Measurements from ENCODE around the gene RALGPS1. TPM values are rescaled to one million over a fixed set of nuclear protein-coding genes. Genes with fewer than 3 reads are reported as not detected.
A peak's percentile ranks its signal among the peaks of the same experiment; 100 is the strongest.

RALGPS1 gene
- total RNA-seq, 1 experiment from 2014 or later = 18.6 TPM

DNA sequence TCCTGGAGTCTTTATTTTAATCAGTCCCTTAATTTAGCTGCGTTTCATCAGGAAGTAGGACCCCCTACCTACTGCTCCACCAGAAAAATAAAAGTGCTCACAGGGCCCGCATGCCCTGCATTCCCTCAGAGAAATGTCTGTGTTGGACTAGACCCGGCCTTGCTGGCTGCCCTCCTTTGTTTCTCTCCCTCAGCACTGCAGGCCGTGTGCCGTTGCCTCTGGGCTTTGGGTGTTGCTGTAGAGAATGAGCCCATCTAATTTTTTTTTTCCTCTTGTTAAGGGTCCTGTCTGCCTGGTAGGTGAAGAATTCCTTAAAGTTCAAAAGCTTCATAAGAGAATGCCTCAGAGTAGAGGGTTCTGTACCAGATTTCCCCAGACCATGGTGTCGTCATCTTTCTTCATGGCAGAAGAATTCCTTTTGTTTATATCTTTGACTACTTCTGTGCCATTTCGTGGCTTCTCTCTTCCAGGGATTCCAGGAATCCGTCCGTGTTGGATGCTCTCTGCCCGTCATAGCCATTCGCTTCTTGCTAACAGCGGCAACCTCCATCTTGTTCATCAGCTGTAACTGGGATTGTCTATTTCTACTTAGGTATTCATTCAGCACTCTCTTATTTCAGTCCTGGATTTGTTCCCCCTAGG lies 257.6 kb downstream of the RALGPS1 start:
- WGBS (ENCODE audit: extremely low coverage, insufficient read length, low lambda C conversion rate) = no CpG with 5 or more reads among the region's 12 CpGs
- Histone ChIP-seq H3T11ph (ENCODE audit: low read length) (no peak overlapping the region), H4K8ac (replicated peaks; ENCODE audit: insufficient read length, low read depth, low read length) (no peak overlapping the region), H3K23me2 (ENCODE audit: insufficient read length, low read depth, low read length, poor library complexity, severe bottlenecking) (no peaks in the 10 kb centered on the region), H3K79me2 (ENCODE audit: insufficient read depth, low read length) (no peaks in the 10 kb centered on the region), H3K27ac (ENCODE audit: insufficient read length, low read depth, low read length) (no peak overlapping the region), H2BK120ac (ENCODE audit: low read depth, low read length, poor library complexity, severe bottlenecking) (no peak overlapping the region), H4K20me1 (ENCODE audit: control insufficient read depth, insufficient read depth, insufficient read length) (no peaks in the 10 kb centered on the region), H4K5ac (ENCODE audit: insufficient read length, low read depth, low read length) (no peak overlapping the region), H3K9ac (ENCODE audit: extremely low read depth, insufficient read length, low read length) (no peak overlapping the region), H2AFZ (ENCODE audit: low read length) (no peak overlapping the region), H4K91ac (ENCODE audit: insufficient read length, low read depth, low read length) (no peak overlapping the region), H2BK5ac (ENCODE audit: insufficient read length, low read length) (no peak overlapping the region), H3K18ac (ENCODE audit: insufficient read length, low read depth, low read length) (no peak overlapping the region), H2AK5ac (ENCODE audit: insufficient read length, low read length) (no peak overlapping the region), H2BK15ac (ENCODE audit: low read depth, low read length) (no peak overlapping the region), H3K4me2 (ENCODE audit: insufficient read depth, insufficient read length, low read length) (no peak overlapping the region), H3K79me1 (ENCODE audit: insufficient read depth, low read depth, low read length, poor library complexity, severe bottlenecking) (no peaks in the 10 kb centered on the region), H3K4ac (ENCODE audit: low read depth, low read length) (no peak overlapping the region), H3K23ac (ENCODE audit: insufficient read length, low read depth, low read length) (no peak overlapping the region), H2BK12ac (ENCODE audit: insufficient read length, low read depth, low read length) (no peak overlapping the region), H3K27me3 (ENCODE audit: insufficient read depth, low read length) (no peaks in the 10 kb centered on the region), H3K4me1 (ENCODE audit: insufficient read depth, low read length) (no peaks in the 10 kb centered on the region), H2BK20ac (ENCODE audit: low read depth, low read length, poor library complexity, severe bottlenecking) (no peak overlapping the region), H3K56ac (ENCODE audit: insufficient read length, low read depth, low read length) (no peak overlapping the region), H3K14ac (ENCODE audit: insufficient read depth, low read length) (no peak overlapping the region), H3K9me3 (ENCODE audit: control insufficient read depth, low read depth, low read length) (no peaks in the 10 kb centered on the region)
- Mint-ChIP-seq H3K27ac (peak overlapping the region in 1 of 3 experiments; percentile 18; a peak in 2 of 7 replicates), H3K27me3 (ENCODE audit: low read depth) (no peaks in the 10 kb centered on the region), H3K4me3 (no peak overlapping the region), H3K9me3 (no peaks in the 10 kb centered on the region), H3K36me3 (ENCODE audit: insufficient read depth in 1 of 3, low read depth in 3 of 3) (peaks cover 0 to 6% (median 0%) of the 10 kb centered on the region in 3 experiments; a peak in 4 of 7 replicates), H3K4me1 (no peaks in the 10 kb centered on the region)
- no peak for DNase-seq
- TF ChIP-seq, protein P1, sequence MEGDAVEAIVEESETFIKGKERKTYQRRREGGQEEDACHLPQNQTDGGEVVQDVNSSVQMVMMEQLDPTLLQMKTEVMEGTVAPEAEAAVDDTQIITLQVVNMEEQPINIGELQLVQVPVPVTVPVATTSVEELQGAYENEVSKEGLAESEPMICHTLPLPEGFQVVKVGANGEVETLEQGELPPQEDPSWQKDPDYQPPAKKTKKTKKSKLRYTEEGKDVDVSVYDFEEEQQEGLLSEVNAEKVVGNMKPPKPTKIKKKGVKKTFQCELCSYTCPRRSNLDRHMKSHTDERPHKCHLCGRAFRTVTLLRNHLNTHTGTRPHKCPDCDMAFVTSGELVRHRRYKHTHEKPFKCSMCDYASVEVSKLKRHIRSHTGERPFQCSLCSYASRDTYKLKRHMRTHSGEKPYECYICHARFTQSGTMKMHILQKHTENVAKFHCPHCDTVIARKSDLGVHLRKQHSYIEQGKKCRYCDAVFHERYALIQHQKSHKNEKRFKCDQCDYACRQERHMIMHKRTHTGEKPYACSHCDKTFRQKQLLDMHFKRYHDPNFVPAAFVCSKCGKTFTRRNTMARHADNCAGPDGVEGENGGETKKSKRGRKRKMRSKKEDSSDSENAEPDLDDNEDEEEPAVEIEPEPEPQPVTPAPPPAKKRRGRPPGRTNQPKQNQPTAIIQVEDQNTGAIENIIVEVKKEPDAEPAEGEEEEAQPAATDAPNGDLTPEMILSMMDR (conservative IDR thresholded peaks at IDR 0.05) = no peak

Measured in H9 (cell line).